Glomerular visceral epithelial cell (primary cell): Measurements from ENCODE around the gene SURF4.
"Not testable (repeated sequence)": the region's sequence is repeated elsewhere in the genome, so short reads cannot be mapped to it uniquely, and the experiment has no call there.

Experiments
- DNase-seq: peaks from one replicate; pipeline ENCODE4 v3.0.0-alpha.2; 2016; ENCODE audit errors: extremely low spot score

The SURF4 gene

GRCh38 chr9:133397370-133397769, 21.5 kb upstream of the SURF4 start:
- no peak for DNase-seq

DNA sequence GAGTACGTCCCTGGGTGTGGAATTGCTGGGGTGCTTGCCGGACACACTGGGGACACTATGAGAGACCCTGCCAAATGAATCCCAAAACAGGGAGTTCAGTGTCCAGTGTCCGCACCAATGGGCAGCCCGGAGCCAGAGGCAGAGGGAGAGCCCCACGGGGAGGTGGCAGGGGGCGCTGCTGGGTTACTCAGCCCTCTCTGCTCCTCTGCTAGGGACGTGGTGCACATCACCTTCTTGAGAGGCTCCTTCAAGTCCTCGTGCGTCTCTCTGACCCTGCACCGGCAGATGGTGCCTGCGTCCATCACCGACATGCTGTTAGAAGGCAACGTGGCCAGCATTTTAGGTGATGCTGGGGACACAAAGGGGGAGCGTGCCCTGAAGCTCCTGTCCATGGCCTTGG, 21.1 kb upstream of the SURF4 start:
- no peak for DNase-seq

DNA sequence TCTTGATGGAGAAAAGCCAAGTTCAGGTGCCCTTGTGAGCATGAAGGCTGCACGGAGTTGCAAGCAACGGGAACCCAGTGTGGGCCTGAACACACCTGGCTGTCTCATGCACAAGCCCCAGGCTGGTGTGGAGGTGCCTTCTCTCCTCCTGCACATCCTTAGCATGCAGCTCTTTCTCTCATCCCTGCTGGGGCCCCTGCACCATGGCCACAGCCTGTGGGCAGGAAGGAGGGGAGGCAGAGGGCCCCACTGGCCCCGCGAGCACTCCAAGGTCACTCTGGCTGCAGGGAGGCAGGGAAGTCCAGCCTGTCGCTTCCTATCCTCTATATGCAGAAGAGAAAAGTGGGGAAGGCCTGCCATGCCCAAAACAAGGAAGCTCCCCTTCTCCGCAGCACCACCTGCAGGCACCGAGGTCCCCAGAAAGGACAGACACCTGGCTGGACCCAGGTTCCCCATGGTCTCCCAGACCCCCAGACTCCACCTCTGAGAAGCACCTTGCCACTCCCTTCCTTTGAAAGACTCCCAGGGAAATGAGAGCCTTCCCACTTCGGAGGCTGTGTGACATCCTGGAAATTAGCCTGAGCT, 18.9 kb upstream of the SURF4 start:
- DNase-seq: no peak

- no peak for DNase-seq
These were observed 17.5 kb upstream of the SURF4 start for GRCh38 chr9:133393399-133393798.

- DNase-seq: not testable (repeated sequence)
These were observed 16.4 kb upstream of the SURF4 start for GRCh38 chr9:133392308-133392707.

DNA sequence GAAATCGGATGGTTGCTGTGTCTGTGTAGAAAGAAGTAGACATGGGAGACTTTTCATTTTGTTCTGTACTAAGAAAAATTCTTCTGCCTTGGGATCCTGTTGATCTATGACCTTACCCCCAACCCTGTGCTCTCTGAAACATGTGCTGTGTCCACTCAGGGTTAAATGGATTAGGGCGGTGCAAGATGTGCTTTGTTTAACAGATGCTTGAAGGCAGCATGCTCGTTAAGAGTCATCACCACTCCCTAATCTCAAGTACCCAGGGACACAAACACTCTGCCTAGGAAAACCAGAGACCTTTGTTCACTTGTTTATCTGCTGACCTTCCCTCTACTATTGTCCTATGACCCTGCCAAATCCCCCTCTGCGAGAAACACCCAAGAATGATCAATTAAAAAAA, 15.6 kb upstream of the SURF4 start:
- not testable (repeated sequence) for DNase-seq

GRCh38 chr9:133390713-133391112, 14.9 kb upstream of the SURF4 start:
- DNase-seq: no peak

DNA sequence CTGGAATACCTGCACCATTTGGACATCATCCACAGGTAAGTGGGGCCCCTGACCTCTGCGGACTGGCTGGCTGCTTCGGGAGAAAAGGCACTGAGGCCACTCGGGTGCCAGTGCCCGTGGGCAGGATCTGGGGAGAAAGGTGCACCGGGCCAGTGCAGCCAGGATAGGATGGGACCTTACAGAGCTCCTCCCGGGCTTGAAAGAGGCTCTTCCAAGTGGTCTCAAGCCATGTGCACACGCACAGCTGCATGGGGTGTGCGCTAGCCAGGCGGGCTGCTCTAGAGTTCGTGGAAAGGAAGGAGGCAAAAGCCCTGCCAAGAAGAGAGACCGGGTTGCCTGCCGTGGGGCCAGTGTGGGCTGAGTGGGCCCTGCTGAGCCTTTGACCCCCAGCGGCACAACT, 13.7 kb upstream of the SURF4 start:
- no peak for DNase-seq

GRCh38 chr9:133389025-133389557, 13.2 kb upstream of the SURF4 start:
- DNase-seq: no peak

GRCh38 chr9:133387680-133388079, 11.8 kb upstream of the SURF4 start:
- no peak for DNase-seq

DNA sequence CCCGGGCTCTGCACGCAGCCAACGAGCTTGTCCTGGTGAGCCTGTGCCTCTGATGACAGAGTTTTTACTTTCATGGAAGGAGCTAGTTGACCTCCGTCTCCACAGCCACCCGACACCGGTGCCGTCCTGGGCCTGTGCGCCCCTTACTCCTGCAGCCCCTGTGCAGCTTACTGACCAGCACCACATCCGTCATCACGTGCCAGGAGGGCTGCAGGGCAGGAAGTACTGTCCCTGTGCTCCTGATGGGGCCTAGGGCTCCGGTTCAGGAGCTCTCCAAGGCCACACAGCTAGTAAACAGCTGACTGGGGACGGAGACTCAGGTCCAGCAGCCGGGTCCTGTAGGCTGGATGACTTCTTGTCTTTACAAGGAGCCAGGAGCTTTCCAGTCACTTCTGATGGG, 10.5 kb upstream of the SURF4 start:
- no peak for DNase-seq

DNA sequence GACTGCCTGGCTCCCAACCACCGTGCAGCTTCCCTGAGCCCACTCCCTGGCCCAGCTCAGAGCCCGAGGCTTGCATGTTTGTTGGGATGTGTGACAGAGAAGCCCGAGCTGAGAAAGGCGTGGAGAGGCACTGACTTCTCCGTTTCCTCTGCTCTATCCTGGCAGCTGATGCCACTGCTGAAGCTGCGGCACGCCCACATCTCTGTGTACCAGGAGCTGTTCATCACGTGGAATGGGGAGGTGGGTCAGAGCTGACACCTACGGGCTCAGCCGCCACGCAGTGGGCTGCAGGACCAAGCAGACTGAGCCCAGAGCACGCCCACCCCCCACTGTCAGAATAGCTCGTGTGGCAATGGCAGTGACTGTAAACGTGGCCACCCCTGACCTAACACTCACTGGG, 9.6 kb upstream of the SURF4 start:
- DNase-seq: no peak

GRCh38 chr9:133384736-133385321, 9.0 kb upstream of the SURF4 start:
- no peak for DNase-seq

DNA sequence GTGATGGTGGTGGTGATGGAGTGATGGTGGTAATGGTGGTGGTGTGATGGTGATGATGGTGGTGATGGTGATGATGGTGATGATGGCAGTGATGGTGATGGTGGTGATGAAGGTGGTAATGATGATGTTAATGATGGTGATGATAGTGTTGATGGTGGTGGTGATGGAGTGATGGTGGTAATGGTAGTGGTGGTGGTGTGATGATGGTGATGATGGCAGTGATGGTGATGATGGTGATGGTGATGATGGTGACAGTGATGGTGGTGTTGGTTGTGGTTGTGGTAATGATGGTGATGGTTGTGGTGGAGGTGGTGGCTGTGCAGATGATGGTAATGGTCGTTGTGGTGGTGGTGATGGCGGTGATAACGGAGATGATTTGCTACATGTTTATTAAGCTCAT, 7.6 kb upstream of the SURF4 start:
- DNase-seq: no peak

GRCh38 chr9:133382507-133383141, 6.8 kb upstream of the SURF4 start:
- DNase-seq: no peak

GRCh38 chr9:133380734-133381133, 4.9 kb upstream of the SURF4 start:
- no peak for DNase-seq

DNA sequence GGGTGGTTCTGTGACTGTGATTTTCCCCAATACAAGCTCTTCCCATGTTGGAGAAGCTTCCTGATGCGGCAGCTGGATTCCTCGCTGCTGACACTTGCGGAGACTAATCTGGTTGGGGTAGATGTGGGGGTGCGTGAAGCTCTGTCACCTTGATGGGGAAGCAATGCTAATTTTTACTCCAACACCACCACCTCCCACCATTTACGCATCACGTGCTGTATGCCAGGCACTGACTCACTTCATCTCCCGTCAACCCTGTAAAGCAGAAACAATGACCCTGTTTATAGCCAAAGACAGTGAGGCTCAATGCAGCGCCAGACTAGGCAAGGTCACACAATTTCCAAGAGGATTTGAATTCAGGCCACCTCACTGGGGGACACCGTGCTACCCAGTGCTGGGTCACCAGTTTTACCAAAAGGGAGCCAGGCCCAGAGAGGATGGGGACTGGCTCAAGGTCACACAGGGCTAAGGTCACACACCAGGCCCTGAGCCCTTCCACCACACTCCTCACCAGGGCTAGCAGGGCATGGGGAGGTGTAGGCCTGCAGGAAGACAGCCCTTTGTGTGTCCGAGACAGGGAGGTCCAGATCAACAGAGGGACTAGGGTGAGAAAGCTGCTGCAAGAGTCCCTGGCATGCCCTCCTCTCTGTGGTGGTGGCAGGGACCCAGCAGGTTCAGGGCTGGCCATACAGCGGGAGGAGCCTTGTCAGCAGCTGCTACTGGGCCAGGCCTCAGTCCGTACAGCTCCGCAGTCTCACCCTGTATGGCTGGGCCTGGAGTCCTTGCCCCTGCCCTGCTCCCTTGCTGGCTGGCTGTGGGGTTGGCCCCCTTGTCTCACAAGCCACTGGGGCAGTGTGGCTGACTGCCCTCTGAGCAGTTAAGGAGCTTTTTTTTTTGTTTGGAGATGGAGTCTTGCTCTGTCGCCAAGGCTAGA, 3.6 kb upstream of the SURF4 start:
- DNase-seq: no peak

DNA sequence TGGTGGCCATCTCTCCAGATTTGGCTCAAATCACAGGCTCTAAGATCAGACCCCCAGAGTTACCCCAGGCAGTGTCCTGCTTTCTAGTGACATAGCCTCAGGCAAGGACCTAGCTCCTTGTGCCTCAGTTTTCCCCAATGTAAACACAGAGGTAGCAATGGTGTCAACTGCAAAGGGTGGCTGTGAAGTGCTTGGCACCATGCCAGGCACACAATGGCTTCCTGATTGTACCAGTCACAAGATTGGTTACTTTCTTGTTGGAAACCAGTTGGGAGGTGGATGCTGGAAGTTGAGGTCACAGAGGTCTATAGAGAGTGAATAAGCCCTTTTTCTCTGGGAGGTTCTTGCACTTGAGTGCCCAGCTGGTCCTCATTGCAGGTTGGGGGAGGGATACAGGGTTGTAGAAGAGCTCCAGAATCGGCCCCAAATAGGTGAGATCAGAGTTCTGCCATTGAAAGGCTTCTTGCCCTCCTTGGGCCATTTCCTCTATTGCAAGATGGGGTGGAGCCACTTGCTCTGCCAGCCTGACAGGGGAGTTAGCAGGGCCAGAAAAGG, 2.6 kb upstream of the SURF4 start:
- no peak for DNase-seq

DNA sequence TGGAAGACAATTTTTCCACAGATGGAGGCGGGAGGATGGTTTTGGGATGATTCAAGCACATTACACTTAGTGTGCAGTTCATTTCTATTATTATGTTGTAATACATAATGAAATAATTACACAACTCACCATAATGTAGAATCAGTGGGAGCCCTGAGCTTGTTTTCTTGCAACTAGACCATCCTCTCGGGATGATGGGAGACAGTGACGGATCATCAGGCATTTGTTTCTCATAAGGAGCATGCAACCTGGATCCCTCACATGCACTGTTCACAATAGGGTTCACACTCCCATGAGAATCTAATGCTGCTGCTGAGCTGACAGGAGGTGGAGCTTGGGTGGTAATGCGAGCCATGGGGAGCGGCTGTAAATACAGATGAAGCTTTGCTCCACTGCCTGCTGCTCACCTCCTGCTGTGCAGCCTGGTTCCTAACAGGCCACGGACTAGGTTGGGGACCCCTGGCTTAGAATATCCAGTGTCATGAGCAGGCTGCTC, 1.9 kb upstream of the SURF4 start:
- DNase-seq: peak; percentile 51

GRCh38 chr9:133377280-133377679, 1.4 kb upstream of the SURF4 start:
- not testable (repeated sequence) for DNase-seq

DNA sequence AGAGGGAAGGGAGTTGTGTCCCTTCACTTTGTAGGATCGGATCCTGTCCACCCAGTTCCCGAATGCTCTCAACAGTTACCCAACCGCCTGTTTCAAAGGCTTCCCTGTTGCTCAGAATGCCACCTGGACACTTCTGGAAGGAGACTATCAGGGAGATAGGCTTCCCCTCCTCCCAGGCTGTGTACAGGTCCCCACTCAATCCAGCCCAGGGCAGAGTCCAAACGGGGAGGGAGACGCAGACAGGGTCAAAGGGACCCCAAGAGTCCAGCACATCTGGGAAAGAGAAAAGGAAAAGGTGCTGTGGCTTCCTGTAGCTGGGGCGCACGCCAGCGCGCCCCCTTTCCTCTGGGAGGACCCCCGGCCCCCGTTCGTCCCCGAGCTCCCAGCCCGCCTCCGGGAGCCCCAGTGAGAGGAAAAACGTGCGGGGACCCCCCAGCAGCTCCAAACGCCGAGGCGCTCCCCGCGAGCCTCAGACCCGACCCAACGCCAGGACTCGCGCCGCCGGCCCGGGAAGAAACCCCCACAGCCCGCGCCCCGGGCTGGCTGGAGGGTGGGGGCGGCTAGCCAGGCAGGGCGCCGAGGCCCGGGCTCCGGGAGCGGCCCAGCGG, 640 bp downstream of the SURF4 start:
- peak; percentile 50 for DNase-seq
